ENCODE measurements around the gene FAM43A.

GRCh38 chr3:194658477-194659242 is 27.0 kb upstream of the FAM43A start:
- TF ChIP-seq EZH2 (IDR thresholded peaks at IDR 0.05) (no peak), POLR2AphosphoS5 (IDR thresholded peaks at IDR 0.05; ENCODE audit: borderline replicate concordance, low read depth, low read length) (no peak)

All from SK-N-MC (cell line).